ENCODE measurements around the gene TMEM196.

TMEM196 gene

DNA sequence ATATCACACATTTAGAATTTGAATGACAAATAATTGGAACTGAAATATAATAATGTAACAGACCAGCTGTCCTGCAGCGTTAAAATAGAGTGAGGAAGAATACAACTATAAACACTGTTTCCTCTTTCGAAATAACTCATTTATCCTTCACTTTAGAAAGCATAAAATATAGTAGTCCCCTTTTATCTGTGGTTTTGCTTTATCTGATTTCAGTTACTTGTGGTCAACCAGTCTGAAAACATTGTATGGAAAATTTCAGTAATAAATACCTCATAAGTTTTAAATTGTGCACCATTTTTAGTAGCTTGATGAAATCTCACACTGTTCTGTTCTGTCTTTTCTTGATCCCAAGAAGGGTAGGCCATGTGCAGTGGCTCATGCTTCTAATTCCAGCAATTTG, 96.2 kb downstream of the TMEM196 start:
- peak in 1 of 2 experiments; percentile 14 for DNase-seq (ENCODE audit: low read depth in 1 of 2, low spot score in 1 of 2)
- TF ChIP-seq, protein P1, sequence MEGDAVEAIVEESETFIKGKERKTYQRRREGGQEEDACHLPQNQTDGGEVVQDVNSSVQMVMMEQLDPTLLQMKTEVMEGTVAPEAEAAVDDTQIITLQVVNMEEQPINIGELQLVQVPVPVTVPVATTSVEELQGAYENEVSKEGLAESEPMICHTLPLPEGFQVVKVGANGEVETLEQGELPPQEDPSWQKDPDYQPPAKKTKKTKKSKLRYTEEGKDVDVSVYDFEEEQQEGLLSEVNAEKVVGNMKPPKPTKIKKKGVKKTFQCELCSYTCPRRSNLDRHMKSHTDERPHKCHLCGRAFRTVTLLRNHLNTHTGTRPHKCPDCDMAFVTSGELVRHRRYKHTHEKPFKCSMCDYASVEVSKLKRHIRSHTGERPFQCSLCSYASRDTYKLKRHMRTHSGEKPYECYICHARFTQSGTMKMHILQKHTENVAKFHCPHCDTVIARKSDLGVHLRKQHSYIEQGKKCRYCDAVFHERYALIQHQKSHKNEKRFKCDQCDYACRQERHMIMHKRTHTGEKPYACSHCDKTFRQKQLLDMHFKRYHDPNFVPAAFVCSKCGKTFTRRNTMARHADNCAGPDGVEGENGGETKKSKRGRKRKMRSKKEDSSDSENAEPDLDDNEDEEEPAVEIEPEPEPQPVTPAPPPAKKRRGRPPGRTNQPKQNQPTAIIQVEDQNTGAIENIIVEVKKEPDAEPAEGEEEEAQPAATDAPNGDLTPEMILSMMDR (IDR thresholded peaks at IDR 0.05; ENCODE audit: insufficient read depth, low read length), result no peak
- no peak for TF ChIP-seq GABPA (IDR thresholded peaks at IDR 0.05; ENCODE audit: low read depth)
- no peak for TF ChIP-seq POLR2AphosphoS5 (IDR thresholded peaks at IDR 0.05; ENCODE audit: low read depth)
- TF ChIP-seq SPI1 (IDR thresholded peaks at IDR 0.05; ENCODE audit: borderline replicate concordance, low read depth), result no peak
- TF ChIP-seq, protein P2, sequence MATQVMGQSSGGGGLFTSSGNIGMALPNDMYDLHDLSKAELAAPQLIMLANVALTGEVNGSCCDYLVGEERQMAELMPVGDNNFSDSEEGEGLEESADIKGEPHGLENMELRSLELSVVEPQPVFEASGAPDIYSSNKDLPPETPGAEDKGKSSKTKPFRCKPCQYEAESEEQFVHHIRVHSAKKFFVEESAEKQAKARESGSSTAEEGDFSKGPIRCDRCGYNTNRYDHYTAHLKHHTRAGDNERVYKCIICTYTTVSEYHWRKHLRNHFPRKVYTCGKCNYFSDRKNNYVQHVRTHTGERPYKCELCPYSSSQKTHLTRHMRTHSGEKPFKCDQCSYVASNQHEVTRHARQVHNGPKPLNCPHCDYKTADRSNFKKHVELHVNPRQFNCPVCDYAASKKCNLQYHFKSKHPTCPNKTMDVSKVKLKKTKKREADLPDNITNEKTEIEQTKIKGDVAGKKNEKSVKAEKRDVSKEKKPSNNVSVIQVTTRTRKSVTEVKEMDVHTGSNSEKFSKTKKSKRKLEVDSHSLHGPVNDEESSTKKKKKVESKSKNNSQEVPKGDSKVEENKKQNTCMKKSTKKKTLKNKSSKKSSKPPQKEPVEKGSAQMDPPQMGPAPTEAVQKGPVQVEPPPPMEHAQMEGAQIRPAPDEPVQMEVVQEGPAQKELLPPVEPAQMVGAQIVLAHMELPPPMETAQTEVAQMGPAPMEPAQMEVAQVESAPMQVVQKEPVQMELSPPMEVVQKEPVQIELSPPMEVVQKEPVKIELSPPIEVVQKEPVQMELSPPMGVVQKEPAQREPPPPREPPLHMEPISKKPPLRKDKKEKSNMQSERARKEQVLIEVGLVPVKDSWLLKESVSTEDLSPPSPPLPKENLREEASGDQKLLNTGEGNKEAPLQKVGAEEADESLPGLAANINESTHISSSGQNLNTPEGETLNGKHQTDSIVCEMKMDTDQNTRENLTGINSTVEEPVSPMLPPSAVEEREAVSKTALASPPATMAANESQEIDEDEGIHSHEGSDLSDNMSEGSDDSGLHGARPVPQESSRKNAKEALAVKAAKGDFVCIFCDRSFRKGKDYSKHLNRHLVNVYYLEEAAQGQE (IDR thresholded peaks at IDR 0.05; ENCODE audit: insufficient replicate concordance, low read depth), result no peak
- Histone ChIP-seq H3K4me3 (replicated peaks; ENCODE audit: insufficient read depth, low read length) (no peak overlapping the region), H3K27me3 (ENCODE audit: insufficient read depth, poor library complexity, severe bottlenecking) (no peaks in the 10 kb centered on the region), H3K27ac (replicated peaks) (peak overlapping the region; percentile 63)

DNA sequence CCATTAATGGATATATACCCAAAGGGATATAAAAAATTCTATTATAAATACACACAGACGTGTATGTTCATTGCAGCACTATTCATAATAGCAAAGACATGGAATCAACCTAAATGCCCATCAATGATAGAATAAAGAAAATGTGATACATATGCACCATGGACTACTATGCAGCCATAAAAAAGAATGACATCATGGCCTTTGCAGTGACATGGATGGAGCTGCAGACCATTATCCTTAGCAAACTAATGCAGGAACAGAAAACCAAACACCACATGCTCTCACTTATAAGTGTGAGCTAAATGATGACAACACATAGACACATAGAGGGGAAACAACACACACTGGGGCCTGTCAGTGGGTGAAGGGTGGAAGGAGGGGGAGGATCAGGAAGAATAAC, 97.6 kb downstream of the TMEM196 start:
- no peak overlapping the region for H3K27ac ChIP-seq (replicated peaks)
- TF ChIP-seq, protein P2 (IDR thresholded peaks at IDR 0.05; ENCODE audit: insufficient replicate concordance, low read depth), result no peak
- no peak for TF ChIP-seq POLR2AphosphoS5 (IDR thresholded peaks at IDR 0.05; ENCODE audit: low read depth)
- TF ChIP-seq SPI1 (IDR thresholded peaks at IDR 0.05; ENCODE audit: borderline replicate concordance, low read depth), result no peak
- TF ChIP-seq, protein P1 (IDR thresholded peaks at IDR 0.05; ENCODE audit: insufficient read depth, low read length), result no peak
- no peak for TF ChIP-seq GABPA (IDR thresholded peaks at IDR 0.05; ENCODE audit: low read depth)

DNA sequence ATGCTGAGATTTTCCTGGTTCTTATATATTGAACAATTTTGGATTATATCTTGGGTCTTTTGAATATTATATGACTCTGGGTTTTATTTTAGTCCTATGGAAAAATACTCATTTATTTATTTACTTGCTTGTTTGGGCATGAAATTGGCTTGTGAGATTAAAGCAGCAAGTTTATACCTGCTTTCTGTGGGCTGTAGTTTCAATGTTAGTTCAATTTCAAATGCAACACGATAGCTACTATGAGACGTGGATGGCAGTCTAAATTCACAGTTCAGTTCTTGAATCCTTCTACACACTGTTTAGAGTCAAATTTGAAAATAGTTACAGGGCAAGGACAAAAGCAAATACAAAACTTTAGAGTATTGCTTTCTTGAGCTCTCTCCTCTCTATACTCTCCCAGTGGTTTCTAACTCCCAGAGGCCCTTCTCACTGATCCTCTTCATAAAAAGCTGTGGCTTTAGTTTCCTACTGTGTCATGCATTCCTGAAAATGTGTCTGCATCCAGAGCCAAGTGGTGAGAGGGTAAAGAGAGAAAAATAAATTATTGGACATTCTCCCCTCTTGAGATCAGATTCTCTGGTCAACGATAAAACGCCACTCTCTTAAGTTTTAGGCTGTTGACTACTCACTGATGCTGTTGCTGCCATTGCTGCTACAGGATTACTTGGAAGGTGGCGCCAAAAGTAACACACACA, 99.0 kb downstream of the TMEM196 start:
- Histone ChIP-seq H3K4me3 (replicated peaks; ENCODE audit: insufficient read depth, low read length) (no peak overlapping the region), H3K27ac (replicated peaks) (no peak overlapping the region), H3K27me3 (ENCODE audit: insufficient read depth, poor library complexity, severe bottlenecking) (no peaks in the 10 kb centered on the region)
- TF ChIP-seq POLR2AphosphoS5 (IDR thresholded peaks at IDR 0.05; ENCODE audit: low read depth) (no peak), GABPA (IDR thresholded peaks at IDR 0.05; ENCODE audit: low read depth) (no peak), SPI1 (IDR thresholded peaks at IDR 0.05; ENCODE audit: borderline replicate concordance, low read depth) (no peak)
- TF ChIP-seq, protein P2 (IDR thresholded peaks at IDR 0.05; ENCODE audit: insufficient replicate concordance, low read depth), result no peak
- TF ChIP-seq, protein P1 (IDR thresholded peaks at IDR 0.05; ENCODE audit: insufficient read depth, low read length), result no peak
- no peak for DNase-seq (ENCODE audit: low read depth in 1 of 2, low spot score in 1 of 2)

More for the DNA sequence above, 97.6 kb downstream of the TMEM196 start:
- DNase-seq (ENCODE audit: low read depth in 1 of 2, low spot score in 1 of 2), result no peak
- H3K27me3 ChIP-seq (ENCODE audit: insufficient read depth, poor library complexity, severe bottlenecking), result no peaks in the 10 kb centered on the region
- no peak overlapping the region for H3K4me3 ChIP-seq (replicated peaks; ENCODE audit: insufficient read depth, low read length)
